ENCODE results near the gene KCTD14.
A peak's percentile ranks its signal among the peaks of the same experiment; 100 is the strongest.
"Not testable (repeated sequence)": the region's sequence is repeated elsewhere in the genome, so short reads cannot be mapped to it uniquely, and the experiment has no call there.

Gene KCTD14, protein sequence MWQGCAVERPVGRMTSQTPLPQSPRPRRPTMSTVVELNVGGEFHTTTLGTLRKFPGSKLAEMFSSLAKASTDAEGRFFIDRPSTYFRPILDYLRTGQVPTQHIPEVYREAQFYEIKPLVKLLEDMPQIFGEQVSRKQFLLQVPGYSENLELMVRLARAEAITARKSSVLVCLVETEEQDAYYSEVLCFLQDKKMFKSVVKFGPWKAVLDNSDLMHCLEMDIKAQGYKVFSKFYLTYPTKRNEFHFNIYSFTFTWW

DNA sequence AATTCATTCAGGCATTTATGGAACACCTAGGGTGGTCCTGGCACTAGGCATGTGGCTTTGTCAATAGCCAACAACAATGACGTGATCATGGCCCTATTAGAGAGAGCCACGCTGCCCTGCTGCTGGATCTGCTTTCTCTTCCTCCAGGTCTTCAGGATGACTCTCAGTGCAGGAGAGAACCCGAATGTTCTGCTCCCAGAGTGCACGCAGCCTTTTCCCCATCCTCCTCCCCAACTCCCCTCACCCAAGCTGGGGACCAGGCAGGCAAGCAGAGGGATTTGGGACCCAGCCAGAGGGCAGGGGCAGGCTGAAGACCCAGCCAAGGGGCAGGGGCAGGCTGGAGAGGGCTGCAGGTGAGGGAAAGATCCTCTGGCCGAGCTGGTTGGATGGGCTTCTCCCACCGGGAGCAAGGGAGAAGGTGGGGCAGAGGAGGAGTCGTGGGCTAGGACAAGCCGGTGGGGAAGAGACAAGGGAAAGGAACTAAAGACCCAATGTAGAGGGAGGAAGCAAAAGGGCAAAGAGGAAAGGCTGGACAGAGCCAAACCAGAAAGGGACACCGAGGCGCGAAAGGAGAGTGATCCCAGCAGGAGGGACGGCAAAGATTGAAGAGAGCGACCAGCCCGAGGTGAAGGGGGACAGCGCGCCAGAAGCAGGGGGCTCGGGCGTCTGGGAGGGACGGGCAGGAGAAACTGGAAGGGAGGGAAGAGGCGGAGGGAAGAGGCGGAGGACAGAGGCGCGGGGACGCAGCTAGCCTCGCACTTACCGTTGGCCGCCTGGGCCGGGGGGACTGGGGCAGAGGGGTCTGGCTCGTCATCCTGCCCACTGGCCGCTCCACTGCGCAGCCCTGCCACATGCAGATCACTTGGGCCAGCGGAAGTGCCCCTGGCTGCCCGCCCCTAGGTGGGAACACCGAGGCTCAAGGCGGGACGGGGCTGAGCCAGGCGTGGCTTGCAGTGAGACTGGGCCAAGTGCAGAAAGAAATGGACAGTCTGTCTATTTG is at the start of gene KCTD14:
KCTD14 (minus strand) TSS at position 880 of the 1,000 bp plus-strand sequence; CDS start at position 853, 27 bp downstream.
- peak; percentile 74 for DNase-seq

DNA sequence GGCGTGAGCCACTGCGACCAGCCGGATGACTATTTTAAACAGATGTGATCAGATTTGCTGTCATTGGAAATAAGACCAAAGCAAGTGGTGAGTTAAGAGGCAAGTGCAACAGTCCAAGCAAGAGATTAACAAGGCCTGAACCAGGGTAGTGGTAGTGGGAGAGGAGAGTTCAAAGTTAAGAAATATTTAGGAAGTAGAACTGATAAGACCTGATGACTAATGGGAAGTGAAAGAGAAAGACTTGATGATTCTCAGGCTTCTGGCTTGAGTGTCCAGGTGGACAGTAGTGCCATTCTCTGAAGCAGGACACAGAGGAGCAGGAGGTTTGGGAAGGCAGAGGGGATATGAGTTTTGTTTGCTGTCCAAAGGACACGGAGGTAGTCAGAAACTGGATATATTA is 49.4 kb upstream of the KCTD14 start:
- no peak for DNase-seq

DNA sequence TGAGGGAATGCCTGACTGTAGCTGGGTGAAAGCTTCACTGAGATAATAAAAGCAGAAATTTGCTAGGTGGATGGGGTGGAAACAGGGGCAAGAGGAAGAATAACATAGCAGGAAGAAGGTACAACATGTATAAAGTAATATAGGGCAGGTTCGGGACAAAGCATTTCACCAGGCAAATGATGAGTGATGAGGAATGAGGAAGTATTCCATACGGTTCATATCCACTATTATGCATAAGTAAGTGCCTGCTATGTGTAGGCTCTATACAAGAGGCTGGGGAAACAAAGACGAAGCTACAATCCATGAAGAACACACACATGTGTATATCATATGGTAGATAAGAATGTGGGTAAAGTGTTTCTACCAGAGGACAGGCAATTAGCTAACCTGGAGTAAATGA is 48.6 kb upstream of the KCTD14 start:
- DNase-seq, result no peak

DNA sequence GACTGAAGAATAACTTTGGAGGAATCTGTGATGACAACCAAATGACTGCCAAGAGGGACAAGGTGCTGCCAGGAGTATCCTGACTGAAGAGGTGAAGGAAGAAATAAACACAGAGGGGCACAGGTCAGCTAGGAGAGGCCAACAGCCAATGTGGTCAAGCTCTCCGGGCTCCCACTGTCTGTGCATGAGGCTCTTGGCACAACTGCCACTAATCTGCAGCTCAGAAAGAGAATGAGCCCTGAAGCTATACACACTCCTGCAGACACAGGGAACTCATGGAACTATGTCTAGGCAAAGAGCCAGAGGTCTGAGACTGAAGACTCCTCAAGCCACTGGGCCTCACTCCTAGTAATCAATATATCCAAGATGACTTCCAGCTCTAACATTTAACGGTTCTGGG is 47.5 kb upstream of the KCTD14 start:
- no peak for DNase-seq

DNA sequence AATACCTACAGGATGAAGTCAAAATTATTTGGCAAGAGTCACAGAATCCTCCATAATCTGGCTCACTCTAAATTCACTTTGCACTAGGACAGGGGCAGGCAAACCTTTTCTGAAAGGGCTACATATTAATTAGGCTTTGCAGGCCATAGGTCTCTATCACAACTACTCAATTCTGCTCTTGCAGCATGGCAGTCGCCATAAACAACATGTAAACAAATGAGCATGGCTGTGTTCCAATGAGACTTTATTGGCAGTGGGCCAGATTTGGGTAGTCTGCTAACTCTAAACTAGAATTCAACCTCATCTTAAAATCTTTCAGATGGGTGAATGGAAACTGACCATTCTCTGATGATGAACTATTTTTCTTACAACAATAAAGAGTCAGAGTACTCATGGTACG is 46.4 kb upstream of the KCTD14 start:
- peak; percentile 67 for DNase-seq

DNA sequence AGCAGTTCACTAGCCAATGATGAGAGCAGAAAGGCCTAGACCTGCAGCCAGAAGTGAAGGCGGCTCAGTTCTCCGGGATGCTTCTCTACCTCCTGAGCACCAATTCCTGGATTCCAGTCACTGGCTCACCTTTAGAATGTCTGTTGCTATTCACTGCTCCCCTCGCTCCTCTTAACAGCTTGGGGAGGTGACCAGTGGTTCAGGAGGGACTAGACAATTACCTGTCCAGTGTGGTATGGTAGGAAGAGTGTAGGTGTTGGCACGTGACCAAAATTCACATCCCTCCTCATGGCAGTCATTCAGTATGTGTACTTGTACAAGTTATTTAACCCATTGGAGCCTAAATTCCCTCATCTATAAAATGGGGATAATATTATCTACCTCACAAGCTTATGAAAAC is 44.6 kb upstream of the KCTD14 start:
- no peak for DNase-seq

DNA sequence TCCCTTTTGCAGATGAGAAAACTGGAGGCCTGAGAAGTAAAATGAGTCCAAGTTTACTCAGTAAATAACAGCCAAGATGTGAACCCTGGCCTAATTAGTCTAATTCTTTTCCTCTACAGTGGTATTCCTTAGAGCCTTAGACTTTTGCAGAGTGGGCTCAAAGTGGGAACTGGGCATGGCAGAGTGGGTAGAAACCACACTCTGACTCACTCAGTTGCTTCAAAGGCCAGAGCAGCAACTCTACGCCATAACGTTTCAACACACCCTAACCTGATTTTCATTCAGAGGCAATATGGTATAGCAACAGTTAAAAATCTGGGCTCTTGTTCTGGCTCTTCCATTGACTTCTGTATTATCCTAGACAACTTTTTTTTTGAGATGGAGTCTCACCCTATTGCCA is 43.4 kb upstream of the KCTD14 start:
- no peak for DNase-seq

DNA sequence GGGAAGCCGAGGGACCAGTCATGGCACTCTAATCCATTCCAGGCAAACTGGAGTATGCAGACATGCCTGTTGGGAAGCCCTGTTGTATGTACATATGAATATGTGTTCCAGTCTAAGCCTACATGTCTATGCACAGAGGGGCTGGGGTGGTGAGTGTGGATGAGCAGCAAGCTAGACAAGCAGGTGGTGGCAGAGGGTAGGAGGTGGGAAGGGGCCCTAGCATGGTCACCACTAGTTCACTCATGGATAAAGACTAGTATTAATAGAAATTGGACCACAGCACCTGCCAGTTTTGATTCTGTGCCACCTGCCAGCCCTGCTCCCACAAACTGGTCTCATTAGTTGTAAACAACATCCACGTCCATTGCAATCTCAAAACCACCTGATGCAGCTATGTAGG is 42.1 kb upstream of the KCTD14 start:
- DNase-seq, result no peak

DNA sequence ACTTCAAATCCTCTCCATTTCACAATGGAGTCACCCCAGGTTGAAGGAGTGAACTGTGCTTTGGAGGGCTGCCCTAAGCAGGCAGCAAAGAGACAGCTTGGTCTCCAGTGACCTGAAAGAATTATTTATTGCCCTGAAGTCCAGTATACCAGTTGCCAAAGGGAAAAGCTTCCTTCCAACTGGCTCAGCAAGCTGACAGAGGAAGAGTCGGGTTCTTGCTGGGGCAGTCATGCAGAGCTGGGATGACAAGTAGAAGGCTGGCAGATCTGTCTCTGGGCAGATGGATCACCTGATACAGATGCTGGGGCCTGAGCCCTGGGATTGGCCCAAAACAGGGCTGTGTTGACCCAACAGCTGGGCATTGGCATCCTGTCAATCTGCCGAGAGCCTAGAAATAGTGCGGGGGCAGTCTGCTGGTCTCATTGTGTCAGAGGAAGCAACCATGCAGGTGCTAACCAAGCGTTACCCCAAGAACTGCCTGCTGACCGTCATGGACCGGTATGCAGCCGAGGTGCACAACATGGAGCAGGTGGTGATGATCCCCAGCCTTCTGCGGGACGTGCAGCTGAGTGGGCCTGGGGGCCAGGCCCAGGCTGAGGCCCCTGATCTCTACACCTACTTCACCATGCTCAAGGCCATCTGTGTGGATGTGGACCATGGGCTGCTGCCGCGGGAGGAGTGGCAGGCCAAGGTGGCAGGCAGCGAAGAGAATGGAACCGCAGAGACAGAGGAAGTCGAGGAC is 40.5 kb upstream of the KCTD14 start, which contains the start of gene THRSP:
THRSP (plus strand) TSS at position 422 of the 742 bp plus-strand sequence; CDS start at position 443, 21 bp downstream.
- no peak for DNase-seq

DNA sequence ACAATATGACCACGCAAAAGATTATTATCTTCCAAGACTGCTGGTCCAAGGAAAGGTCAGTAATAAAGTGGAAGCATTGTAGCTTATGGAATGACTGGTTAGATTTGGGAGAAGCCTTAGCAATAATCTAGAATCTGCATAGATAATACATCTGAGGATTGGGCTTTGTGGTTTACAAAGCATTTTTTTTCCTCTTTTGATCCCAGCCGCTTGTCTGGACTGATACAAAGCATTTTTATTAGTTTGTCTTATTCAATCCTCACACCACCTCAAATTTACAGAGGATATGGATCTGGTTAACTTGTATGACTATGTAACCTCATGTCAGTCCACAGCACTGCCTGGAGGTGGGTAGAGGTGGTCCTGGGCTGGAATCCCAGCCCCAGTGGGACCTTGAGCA is 39.6 kb upstream of the KCTD14 start:
- no peak for DNase-seq

DNA sequence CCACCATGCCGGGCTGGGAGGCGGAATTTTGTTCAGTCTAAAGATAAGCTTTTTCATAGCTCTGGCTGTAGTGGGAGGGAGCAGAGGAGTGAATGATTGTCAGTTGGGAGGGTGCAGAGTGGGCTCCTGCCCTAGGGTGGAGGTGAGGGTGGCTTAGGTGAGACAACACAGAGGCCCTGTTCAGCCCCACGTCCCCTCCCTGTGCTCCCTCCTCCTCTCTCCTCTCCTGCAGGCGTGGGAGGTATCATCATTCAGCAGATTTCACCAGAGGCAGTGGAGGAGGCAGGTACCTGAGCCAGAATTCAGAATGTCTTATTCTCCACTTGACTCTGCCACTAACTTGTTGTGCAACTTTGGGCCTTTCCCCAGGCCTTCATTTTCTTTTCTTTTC is 38.8 kb upstream of the KCTD14 start:
- DNase-seq, result no peak

DNA sequence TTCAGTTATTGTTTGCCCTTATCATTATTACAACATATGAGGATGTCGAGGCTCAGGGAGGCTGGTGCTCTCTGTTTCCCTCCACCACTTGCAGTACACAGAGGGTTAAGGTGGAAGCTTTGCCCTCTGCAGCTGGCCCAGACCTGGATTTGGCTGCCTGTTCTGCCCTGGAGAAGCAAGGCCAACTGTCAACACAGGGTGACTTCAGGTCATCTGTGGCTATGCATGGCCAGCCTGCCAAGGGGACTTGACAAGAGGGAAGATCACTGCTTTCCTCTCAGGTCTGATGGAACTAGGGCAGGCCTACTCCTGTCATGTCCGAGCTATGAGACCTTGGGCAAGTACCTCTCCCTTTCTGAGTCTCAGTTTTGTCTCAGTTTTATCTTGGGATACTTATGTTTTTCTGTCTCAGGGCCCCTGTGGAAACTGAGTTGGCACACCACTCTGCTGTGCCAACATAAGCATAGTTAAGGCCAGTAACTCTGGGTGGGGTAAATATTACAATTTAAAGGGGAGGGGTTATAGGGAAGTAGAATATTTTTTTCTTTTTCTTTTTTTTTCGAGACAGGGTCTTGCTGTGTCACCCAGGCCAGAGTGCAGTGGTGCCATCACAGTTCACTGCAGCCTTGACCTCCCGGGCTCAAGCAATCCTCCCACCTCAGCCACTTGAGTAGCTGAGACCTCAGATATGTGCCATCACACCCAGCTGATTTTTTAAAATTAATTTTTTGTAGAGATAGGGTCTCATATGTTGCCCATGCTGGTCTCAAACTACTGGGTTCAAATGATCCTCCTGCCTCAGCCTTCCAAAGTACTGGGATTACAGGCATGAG is 38.2 kb upstream of the KCTD14 start:
- no peak for DNase-seq

DNA sequence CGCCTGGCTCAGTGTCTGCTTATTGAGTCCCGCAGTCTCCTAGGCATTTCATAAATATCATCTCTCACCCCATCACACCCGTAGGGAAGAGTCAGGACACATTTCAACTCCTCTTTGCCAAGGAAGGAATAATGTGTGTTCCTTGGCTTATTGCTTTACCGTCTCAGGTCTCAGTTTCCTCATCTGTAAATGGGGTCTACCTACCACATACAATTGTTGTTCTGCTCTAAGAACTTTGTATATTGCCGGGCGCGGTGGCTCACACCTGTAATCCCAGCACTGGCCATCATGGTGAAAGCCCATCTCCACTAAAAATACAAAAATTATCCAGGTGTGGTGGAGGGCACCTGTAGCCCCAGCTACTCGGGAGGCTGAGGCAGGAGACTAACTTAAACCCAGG is 37.5 kb upstream of the KCTD14 start:
- DNase-seq, result no peak

DNA sequence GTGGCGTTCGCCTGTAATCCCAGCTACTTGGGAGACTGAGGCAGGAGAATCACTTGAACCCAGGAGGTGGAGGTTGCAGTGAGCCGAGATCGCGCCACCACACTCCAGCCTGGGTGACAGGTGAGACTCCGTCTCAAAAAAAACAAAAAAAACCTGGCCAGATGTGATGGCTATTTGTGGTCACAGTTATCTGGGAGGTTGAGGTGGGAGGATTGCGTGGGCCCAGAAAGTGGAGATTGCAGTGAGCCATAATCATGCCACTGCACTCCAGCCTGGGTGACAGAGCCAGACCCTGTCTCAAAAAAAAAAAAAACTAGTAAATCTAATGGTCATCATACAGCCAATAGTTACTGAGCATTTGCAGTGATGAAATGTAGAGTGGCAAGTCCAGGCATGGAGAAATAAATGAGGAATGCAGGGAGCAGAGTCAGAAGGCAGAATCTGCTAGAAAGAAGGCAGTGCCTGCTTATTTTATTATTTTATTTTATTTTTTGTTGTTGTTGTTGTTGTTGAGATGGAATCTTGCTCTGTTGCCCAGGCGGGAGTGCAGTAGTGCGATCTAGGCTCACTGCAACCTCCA is 36.8 kb upstream of the KCTD14 start:
- DNase-seq, result not testable (repeated sequence)

DNA sequence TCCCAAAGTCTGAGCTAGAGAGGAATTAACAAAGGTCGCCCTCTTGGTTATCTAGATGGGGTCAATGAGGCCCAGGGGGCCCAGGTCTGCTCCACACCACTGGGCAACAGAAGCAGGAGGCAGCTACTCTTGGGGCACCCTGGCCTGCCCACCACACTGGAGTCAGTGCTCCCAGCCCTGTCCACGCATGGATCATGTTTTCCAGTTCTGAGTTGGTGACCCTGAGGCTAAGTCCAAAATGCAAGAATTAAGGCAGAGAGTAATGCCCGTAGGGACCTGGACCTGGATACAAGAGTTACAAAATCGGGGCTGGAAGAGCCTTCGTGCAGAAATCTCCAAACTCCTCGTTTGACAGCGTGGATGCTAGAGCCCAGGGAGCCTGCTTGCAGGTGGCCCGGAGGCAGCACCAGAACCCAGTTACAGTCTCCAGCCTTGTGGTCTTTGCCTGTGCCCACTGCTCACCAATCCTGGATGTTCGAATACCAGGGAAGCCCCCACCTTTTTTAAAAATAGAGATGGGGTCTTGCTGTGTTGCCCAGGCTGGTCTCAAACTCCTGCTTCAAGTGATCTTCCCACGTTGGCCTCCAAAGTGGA is 34.5 kb upstream of the KCTD14 start:
- no peak for DNase-seq

DNA sequence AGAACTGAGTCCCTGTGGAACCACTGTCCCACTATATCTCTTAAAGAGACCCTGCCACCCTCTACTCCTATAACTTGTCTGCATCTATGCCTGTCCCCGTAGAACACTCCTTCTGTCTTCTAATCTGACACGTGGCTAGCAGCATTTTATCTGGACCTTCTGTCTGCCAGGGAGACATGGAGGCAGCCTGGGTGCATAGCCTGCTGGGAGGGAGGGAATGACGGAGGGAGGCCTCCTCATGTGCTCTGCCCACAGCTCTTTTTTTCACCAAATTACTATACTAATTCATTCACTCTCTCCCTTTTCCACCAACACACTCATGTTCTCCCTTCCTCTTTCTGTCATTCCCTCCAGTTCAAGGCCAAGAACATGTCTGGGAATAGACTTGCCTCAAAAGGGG is 33.0 kb upstream of the KCTD14 start:
- DNase-seq, result no peak

DNA sequence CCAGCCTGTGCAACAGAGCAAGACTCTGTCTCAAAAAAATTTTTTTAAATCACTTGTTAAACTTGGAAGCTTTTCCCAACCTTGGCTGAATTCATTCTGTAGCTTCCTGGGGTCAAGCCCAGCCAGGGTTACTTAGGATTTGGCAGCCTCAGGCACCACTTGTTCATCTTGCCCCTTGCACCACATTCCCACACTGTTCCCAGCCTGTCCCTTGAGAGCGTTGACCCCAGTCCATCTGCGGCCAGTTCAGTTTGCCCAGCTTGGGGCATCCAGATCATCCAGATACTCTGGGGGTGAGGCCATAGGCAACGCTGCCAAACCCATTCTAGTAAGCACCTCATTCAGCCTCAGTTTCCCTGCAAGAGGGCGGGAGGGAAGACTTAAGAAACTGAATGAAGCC is 31.9 kb upstream of the KCTD14 start:
- DNase-seq, result no peak

DNA sequence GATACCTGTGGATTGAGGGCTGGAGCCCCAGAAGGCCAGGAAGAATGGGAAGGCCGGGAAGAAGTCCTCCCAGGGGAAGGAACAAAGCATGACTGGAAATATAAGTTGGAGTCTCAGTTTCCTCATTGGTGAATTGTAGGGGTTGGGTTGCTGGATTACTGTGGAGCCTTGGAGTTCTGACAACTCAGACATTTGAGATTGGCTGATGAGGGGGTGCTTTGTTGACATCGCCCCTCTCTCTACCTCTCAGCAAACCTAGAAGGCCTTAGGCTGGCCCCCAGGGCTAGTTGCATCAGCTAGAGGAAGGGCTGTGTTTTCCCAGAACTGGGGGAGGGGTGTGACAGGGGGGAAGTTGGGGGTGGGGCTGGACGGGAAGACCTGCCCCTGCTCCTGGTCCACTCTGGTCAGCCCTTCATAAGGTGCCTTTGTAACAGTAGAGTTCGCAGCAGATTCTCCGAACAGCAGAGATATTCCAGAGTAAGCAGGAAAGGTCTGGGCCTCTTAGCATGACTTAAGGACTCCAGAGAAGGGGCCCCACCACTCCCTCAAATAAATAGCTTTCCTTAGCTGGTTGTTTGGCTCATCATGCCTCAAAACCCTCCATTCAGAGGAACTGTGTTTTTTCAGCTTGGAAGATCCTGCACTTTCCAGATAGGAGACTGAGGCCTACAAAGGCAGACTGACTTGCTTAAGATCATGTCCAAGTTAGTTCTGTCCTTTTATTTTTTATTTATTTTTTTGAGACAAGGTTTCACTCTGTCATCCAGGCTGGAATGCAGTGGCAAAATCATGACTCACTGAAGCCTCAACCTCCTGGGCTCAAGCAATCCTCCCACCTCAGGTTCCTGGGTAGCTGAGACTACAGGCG is 28.1 kb upstream of the KCTD14 start:
- no peak for DNase-seq

DNA sequence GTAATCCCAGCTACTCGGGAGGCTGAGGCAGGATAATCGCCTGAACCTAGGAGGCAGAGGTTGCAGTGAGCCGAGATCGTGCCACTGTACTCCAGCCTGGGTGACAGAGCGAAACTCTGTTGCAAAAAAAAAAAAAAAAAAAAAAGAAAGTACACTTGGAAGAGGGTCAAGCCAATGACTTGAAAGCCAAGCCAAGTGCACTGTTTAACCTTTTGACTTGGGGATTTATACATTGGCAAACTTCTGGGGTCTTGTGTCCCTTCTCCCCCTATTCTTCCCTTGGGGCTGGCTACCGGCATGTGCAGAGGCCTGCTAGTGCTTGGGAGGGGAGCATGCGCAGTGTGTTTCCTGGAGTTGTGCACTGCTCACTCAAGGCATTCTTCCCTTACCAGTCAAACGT is 26.3 kb upstream of the KCTD14 start:
- no peak for DNase-seq

DNA sequence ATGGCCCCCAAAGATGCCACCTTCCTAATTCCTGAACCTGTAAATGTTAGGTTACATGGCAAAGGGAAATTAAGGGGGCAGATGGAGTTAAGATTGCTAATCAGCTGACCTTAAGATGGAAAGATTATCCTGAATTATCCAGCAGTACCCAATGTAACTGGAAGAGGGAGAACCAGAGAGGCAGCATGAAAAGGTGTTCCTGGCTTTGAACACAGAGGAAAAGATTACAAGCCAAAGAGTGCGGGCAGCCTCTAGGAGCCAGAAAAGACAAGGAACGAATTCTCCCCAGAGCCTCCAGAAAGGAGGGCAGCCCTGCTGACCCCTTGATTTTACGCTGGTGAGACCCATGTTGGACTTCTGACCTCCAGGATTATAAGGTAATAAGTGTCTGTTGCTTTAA is 25.5 kb upstream of the KCTD14 start:
- DNase-seq, result no peak

DNA sequence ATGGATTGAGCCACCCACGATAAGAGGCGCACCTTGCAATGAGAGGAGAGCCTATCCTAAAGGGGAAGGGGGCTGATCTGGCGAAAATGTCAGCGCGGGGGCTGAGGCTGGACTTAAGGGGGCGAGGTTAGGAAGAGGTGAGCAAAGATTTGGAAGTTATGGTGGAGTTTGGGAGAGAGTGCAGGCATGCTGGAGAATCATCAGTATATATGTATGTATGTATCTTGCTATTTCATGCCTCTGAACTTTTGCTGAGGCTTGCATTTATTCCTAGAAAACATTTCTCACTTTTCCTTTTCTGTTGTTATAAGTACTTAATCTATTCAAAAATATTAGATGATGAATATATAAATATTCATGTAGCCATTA is 23.4 kb upstream of the KCTD14 start:
- no peak for DNase-seq

Data from DMS79 treated with DMSO at 0.1 percent for 48 hours (cell line).